NCI-H1105 treated with DMSO at 0.1 percent for 48 hours (cell line): ENCODE measurements around the gene PXDN.

Source experiments
- DNase-seq: peaks from one replicate; lab custom pipeline; 2025; lab: John Stamatoyannopoulos, UW

PXDN gene

GRCh38 chr2:1584051-1584531 lies 160.2 kb downstream of the PXDN start:
- no peak for DNase-seq

- DNase-seq = no peak
These were observed 161.4 kb downstream of the PXDN start for GRCh38 chr2:1582891-1583341.

GRCh38 chr2:1581965-1582625 lies 162.2 kb downstream of the PXDN start:
- DNase-seq = no peak
